Breast epithelium (tissue), 4 donors: ENCODE data around the gene ZBTB24. TPM values are rescaled to one million over a fixed set of nuclear protein-coding genes. Genes with fewer than 3 reads are reported as not detected.

Source experiments
- DNase-seq, 2 donors: peaks; one replicate each; pipeline ENCODE4 v3.0.0-alpha.2; 2019; ENCODE audit warnings: low spot score in 2 of 2
- H3K27ac ChIP-seq, 2 donors: fragments of 200-600 bp; sonication (generic) in 1 of 2; one replicate each; pipeline ENCODE4 v1.5.1; 2016 to 2019; ENCODE audit warnings: mild to moderate bottlenecking in 1 of 2
- H3K27me3 ChIP-seq, 2 donors: fragments of 200-600 bp; sonication (generic) in 1 of 2; one replicate each; pipeline versions ENCODE4 v1.5.1 to v1.6.0; 2017 to 2019; ENCODE audit warnings: control low read depth in 1 of 2, mild to moderate bottlenecking in 1 of 2
- H3K36me3 ChIP-seq: fragments of 200-600 bp; one replicate; pipeline ENCODE4 v1.5.1; 2019
- H3K4me1 ChIP-seq, 2 donors: fragments of 200-600 bp; sonication (generic); one replicate each; pipeline ENCODE4 v1.5.1; 2016 to 2019; ENCODE audit warnings: control low read depth in 1 of 2
- H3K4me3 ChIP-seq, 3 donors: fragments of 200-600 bp; sonication (generic); 1 replicate in 2 of 3; 2 replicates in 1 of 3; pipeline ENCODE4 v1.5.1; 2016 to 2019; ENCODE audit warnings: mild to moderate bottlenecking in 3 of 3, moderate library complexity in 2 of 3
- H3K9me3 ChIP-seq, 2 donors: fragments of 200-600 bp; sonication (generic) in 1 of 2; one replicate each; pipeline ENCODE4 v1.5.1; 2016 to 2019; ENCODE audit warnings: control low read depth in 1 of 2
- POLR2A ChIP-seq: fragments of 450-650 bp; IDR thresholded peaks from one replicate; pipeline ENCODE4 v1.6.1; 2016; ENCODE audit warnings: antibody characterized with exemption, mild to moderate bottlenecking, moderate library complexity
- POLR2AphosphoS5 ChIP-seq, 3 donors: sonication (generic); formaldehyde crosslinking; IDR thresholded peaks; one replicate each; pipeline ENCODE4 v1.6.1; 2017; ENCODE audit warnings: antibody characterized with exemption in 3 of 3
- intact Hi-C: fragments of 100-400 bp; cut with DNase I; formaldehyde crosslinking; loops from one replicate; pipeline ENCODE4 v1.15.1; 2023; ENCODE audit warnings: low total_unique reads
- total RNA-seq, 3 donors: library from RNA; depleted of rRNA; stranded (reverse); fragments of >200 nt; gene quantifications; one replicate each; pipeline ENCODE4 v1.1.0, GENCODE V29; 2016
- TF ChIP-seq, protein P1 (sequence below), 3 donors: fragments of 450-650 bp; IDR thresholded peaks; one replicate each; pipeline ENCODE4 v1.5.1; 2016 to 2017; ENCODE audit warnings: antibody characterized with exemption in 3 of 3, mild to moderate bottlenecking in 3 of 3, moderate library complexity in 3 of 3

Gene ZBTB24
- total RNA-seq, 3 donors from 2014 or later = 9.1 to 13.8 (median 9.8) TPM

DNA sequence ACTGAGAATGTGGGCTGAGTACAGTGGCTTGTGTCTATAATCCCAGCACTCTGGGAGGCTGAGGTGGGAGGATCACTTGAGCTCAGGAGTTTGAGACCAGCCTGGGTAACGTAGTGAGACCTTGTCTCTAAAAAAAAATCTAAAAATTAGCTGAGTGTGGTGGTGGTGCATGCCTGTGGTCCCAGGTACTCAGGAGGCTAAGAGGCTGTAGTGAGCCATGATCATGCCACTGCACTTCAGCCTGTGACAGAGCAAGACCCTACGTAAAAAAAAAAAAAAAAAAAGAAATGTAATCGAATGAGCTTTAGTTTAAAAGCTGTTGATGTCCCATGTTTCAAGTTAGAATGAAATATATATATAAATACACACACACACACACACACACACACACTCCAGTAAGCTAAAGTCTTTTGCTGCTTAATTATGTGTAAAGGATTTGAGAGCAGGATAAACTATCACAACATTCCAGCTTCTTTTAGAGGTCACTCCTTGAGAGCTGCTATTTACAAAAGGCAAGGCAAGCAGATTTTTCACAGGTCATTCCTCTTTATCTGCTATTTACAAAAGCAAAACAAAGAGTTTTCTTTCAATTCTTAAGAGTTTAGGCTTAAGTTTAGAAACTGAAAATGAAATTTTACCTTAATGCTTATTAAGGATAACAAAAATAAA is 22.7 kb downstream of the ZBTB24 start:
- intact Hi-C loops = no loop called here
- H3K27ac ChIP-seq = no peak overlapping the region

DNA sequence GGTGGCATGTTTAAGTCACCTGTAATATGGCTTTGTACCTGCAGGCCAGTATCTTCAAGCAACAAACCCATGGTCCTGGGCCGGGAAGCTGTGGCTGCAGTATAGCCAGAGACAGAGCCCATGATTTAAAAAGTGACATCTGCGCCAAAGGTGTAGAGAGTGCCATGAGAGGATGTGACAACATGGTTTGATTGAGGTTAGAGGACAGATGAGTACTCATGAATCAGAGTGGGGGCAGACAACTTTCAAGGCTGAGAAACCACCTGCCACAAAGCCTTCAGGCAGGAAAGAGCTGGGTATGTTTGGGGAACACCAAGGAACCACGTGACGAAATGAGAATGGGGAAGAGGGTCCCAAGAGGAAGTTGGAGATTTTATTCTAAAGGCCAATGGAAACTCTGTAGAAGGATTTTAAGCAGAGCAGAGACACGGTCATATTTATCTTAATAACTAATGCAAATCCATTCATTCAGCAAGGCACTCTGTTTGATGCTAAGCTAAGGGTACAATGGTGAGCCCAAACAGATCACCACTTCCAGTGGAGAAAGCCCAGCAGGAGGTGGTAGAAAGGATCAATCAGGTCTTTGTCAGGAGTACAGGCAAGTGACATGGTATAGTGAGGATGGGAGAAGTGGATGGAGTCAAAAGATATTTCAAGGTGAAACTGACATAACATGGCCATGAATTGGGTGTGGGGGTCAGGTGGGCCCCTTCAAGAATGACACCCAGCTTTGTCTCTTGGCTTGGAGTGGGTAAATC is 24.1 kb downstream of the ZBTB24 start:
- Histone ChIP-seq H3K27me3 (no peaks in the 10 kb centered on the region), H3K27ac (peak overlapping the region in 1 of 2 donors; percentile 10), H3K9me3 (no peaks in the 10 kb centered on the region), H3K4me1 (no peaks in the 10 kb centered on the region), H3K4me3 (no peak overlapping the region), H3K36me3 (no peaks in the 10 kb centered on the region)
- intact Hi-C loops = no loop called here
- TF ChIP-seq POLR2A (no peak), POLR2AphosphoS5 (IDR thresholded peaks at IDR 0.05) (no peak)
- no peak for DNase-seq

More for the DNA sequence above, 22.7 kb downstream of the ZBTB24 start:
- Histone ChIP-seq H3K4me1 (no peaks in the 10 kb centered on the region), H3K27me3 (no peaks in the 10 kb centered on the region), H3K9me3 (no peaks in the 10 kb centered on the region), H3K4me3 (no peak overlapping the region), H3K36me3 (no peaks in the 10 kb centered on the region)
- DNase-seq = no peak
- TF ChIP-seq, protein P1, sequence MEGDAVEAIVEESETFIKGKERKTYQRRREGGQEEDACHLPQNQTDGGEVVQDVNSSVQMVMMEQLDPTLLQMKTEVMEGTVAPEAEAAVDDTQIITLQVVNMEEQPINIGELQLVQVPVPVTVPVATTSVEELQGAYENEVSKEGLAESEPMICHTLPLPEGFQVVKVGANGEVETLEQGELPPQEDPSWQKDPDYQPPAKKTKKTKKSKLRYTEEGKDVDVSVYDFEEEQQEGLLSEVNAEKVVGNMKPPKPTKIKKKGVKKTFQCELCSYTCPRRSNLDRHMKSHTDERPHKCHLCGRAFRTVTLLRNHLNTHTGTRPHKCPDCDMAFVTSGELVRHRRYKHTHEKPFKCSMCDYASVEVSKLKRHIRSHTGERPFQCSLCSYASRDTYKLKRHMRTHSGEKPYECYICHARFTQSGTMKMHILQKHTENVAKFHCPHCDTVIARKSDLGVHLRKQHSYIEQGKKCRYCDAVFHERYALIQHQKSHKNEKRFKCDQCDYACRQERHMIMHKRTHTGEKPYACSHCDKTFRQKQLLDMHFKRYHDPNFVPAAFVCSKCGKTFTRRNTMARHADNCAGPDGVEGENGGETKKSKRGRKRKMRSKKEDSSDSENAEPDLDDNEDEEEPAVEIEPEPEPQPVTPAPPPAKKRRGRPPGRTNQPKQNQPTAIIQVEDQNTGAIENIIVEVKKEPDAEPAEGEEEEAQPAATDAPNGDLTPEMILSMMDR (IDR thresholded peaks at IDR 0.05) = no peak
- TF ChIP-seq POLR2A (no peak), POLR2AphosphoS5 (IDR thresholded peaks at IDR 0.05) (no peak)

DNA sequence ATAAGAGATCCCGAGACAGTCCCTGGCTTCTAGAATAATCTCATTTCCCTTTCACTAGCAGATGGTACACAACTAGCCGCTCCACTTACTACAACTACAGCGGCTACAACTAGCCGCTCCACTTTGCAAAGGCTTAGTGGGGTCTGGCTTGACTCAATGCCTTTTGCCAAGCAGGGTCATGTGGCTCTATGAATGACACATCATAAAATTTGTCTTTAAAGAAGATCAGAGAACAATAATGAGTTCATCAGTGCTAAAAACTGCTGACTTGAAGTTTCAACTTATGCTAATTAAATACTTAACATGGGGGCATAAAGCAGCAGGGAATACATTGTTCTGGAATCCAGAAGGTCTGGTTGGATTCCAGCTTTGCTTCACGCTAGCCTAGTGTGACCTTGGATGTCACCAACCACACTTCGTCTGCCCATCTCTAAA is 25.4 kb downstream of the ZBTB24 start:
- intact Hi-C loops = no loop called here
- Histone ChIP-seq H3K27me3 (no peaks in the 10 kb centered on the region), H3K4me3 (no peak overlapping the region), H3K9me3 (no peaks in the 10 kb centered on the region), H3K27ac (peak overlapping the region; percentile 20 to 25), H3K4me1 (no peaks in the 10 kb centered on the region), H3K36me3 (no peaks in the 10 kb centered on the region)
- TF ChIP-seq POLR2A (no peak), POLR2AphosphoS5 (IDR thresholded peaks at IDR 0.05) (no peak)
- TF ChIP-seq, protein P1 (IDR thresholded peaks at IDR 0.05) = no peak
- DNase-seq = no peak

DNA sequence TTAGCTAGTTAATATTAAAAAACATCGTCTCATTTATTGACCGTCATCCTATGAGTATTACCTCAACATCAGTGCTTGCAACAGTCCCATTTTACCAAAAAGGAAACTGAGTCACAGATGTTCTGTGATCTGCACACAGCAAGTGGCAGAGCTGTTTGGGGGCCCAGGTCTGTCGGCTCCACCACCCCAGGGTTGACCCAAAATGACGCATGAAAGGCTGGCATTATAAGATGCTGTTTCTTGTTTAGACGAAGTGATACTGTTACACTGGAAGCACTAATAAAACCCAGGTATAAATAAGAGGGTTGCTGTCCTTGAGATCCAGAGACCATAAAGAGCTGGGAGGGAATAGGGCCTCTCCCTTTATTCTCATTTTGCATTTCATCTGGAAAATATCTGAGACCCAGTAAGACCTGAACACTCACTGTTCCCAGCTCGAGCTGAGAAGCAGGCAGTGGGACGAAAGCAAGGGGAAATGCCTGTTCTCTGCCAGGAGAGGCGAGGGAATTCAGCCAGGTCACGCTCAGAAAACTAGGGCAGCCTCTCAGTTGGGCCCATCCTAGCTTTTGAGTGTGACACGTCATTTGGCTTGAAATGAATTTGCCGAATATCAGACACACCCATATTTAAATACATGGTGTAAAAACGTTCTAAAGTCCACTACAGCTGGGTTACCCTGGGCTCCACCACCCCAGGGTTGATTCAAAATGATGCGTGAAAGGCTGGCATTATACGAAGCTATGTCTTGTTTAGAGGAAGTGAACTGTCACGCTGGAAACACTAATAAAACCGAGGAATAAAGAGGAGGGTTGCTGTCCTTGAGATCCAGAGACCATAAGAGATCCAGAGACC is 26.1 kb downstream of the ZBTB24 start:
- no peaks in the 10 kb centered on the region for H3K9me3 ChIP-seq
- intact Hi-C loops = no loop called here
- H3K4me1 ChIP-seq = no peaks in the 10 kb centered on the region
- no peak for DNase-seq
- H3K27ac ChIP-seq = peak overlapping the region; percentile 20 to 25
- H3K27me3 ChIP-seq = no peaks in the 10 kb centered on the region
- no peaks in the 10 kb centered on the region for H3K36me3 ChIP-seq
- H3K4me3 ChIP-seq = peak overlapping the region in 1 of 3 donors; percentile 62
- no peak for TF ChIP-seq POLR2AphosphoS5 (IDR thresholded peaks at IDR 0.05)
- TF ChIP-seq, protein P1 (IDR thresholded peaks at IDR 0.05) = no peak
- TF ChIP-seq POLR2A = no peak

DNA sequence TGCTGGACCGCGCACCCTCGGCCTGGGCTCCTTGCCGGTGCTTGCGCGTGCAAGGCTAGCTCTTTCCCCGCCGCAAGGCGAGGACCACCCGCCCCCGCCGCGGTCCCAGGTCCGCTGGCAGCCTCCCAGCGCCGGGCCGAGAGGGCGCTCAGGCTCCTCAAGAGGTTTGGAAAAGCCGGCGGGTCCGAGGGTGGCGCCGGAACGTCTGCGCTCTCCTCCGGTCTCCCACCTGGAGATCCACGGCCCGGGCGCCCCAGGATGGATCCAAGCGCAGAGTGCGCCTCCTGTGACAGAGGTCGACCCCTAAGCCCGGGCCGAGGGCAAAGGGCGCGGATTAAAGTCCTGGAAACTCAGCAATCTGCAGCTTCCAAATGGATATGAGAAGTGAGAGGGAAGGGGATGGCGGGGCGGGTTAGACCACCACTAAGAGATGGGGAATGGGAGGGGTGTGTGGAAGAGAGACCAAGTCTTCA is 26.9 kb downstream of the ZBTB24 start:
- intact Hi-C loops = no loop called here
- DNase-seq = no peak
- peak overlapping the region; percentile 62 to 82 (median 77) for H3K4me3 ChIP-seq
- TF ChIP-seq POLR2AphosphoS5 (IDR thresholded peaks at IDR 0.05) = no peak
- TF ChIP-seq, protein P1 (IDR thresholded peaks at IDR 0.05) = no peak
- no peaks in the 10 kb centered on the region for H3K9me3 ChIP-seq
- H3K27me3 ChIP-seq = no peaks in the 10 kb centered on the region
- H3K27ac ChIP-seq = peak overlapping the region; percentile 69 to 73
- no peaks in the 10 kb centered on the region for H3K36me3 ChIP-seq
- H3K4me1 ChIP-seq = no peaks in the 10 kb centered on the region
